ENCODE data around the gene KRR1.
"Not testable (repeated sequence)": the region's sequence is repeated elsewhere in the genome, so short reads cannot be mapped to it uniquely, and the experiment has no call there.

KRR1 gene

GRCh38 chr12:75522124-75522523 lies 10.7 kb upstream of the KRR1 start:
- not testable (repeated sequence) for DNase-seq

- DNase-seq = not testable (repeated sequence)
Measured at GRCh38 chr12:75521224-75521623, 9.8 kb upstream of the KRR1 start.

GRCh38 chr12:75509621-75510020 lies 1.8 kb downstream of the KRR1 start:
- no peak for DNase-seq

- no peak for DNase-seq
Measured at GRCh38 chr12:75508159-75508558, 3.2 kb downstream of the KRR1 start.

- no peak for DNase-seq
Measured at GRCh38 chr12:75507086-75507485, 4.3 kb downstream of the KRR1 start.

GRCh38 chr12:75505706-75506312 lies 5.6 kb downstream of the KRR1 start:
- DNase-seq = no peak

- DNase-seq = no peak
Measured at GRCh38 chr12:75503866-75504265, 7.5 kb downstream of the KRR1 start.

GRCh38 chr12:75503459-75503858 lies 8.0 kb downstream of the KRR1 start:
- no peak for DNase-seq

GRCh38 chr12:75491169-75491568 lies 20.2 kb downstream of the KRR1 start:
- DNase-seq = no peak

- DNase-seq = no peak
Measured at GRCh38 chr12:75489613-75490210, 21.7 kb downstream of the KRR1 start.

GRCh38 chr12:75489187-75489586 lies 22.2 kb downstream of the KRR1 start:
- no peak for DNase-seq

GRCh38 chr12:75488553-75488952 lies 22.9 kb downstream of the KRR1 start:
- DNase-seq = no peak

- DNase-seq = no peak
Measured at GRCh38 chr12:75487308-75487707, 24.1 kb downstream of the KRR1 start.

GRCh38 chr12:75484450-75484849 lies 27.0 kb downstream of the KRR1 start:
- DNase-seq = not testable (repeated sequence)

- DNase-seq = no peak
Measured at GRCh38 chr12:75483431-75483830, 28.0 kb downstream of the KRR1 start.

GRCh38 chr12:75482646-75483045 lies 28.8 kb downstream of the KRR1 start:
- no peak for DNase-seq

- DNase-seq = no peak
Measured at GRCh38 chr12:75481774-75482173, 29.6 kb downstream of the KRR1 start.

GRCh38 chr12:75481013-75481705 lies 30.2 kb downstream of the KRR1 start:
- DNase-seq = no peak

- no peak for DNase-seq
Measured at GRCh38 chr12:75480469-75480949, 30.9 kb downstream of the KRR1 start, which contains the start of gene GLIPR1. Gene GLIPR1, plus strand, starts transcription at chr12:75480755. Its CDS starts 126 bp downstream, at chr12:75480881.

GRCh38 chr12:75479963-75480461 lies 31.4 kb downstream of the KRR1 start:
- DNase-seq = no peak

- no peak for DNase-seq
Measured at GRCh38 chr12:75478116-75478794, 33.2 kb downstream of the KRR1 start.

- DNase-seq = no peak
Measured at GRCh38 chr12:75477137-75477536, 34.3 kb downstream of the KRR1 start.

- no peak for DNase-seq
Measured at GRCh38 chr12:75476071-75476470, 35.3 kb downstream of the KRR1 start.

All from NCI-H187 (cell line).